Lower leg skin (tissue), 3 donors: Measurements from ENCODE around the gene PSMA4.

Experiments
- POLR2A ChIP-seq, 2 donors: fragments of 450-650 bp; IDR thresholded peaks; one replicate each; pipeline ENCODE4 v1.6.1; 2016 to 2017; ENCODE audit warnings: antibody characterized with exemption in 2 of 2, mild to moderate bottlenecking in 1 of 2, moderate library complexity in 1 of 2
- TF ChIP-seq, protein P1 (sequence below), 3 donors: fragments of 450-650 bp; IDR thresholded peaks; one replicate each; pipeline ENCODE4 v1.5.1; 2016; ENCODE audit warnings: antibody characterized with exemption in 3 of 3, mild to moderate bottlenecking in 3 of 3, moderate library complexity in 2 of 3

DNA sequence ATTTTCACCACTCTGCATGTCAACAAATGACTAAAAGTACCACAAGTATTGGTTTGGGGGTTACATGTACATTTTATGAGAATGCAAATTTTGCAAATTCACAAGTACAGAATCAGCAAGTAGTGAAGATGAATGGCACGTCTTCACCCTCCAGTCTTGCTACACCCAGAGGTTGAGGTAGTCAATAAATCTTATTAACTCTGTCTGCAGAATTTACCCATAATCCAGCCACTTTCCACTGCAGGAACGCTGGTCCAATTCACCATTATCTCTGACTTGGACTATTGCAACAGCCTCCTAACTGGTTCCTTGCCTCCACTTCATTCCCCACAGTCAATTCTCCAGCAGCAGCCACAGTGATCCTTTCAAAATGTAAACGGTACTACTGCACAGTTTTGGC is 10.6 kb downstream of the PSMA4 start:
- TF ChIP-seq, protein P1, sequence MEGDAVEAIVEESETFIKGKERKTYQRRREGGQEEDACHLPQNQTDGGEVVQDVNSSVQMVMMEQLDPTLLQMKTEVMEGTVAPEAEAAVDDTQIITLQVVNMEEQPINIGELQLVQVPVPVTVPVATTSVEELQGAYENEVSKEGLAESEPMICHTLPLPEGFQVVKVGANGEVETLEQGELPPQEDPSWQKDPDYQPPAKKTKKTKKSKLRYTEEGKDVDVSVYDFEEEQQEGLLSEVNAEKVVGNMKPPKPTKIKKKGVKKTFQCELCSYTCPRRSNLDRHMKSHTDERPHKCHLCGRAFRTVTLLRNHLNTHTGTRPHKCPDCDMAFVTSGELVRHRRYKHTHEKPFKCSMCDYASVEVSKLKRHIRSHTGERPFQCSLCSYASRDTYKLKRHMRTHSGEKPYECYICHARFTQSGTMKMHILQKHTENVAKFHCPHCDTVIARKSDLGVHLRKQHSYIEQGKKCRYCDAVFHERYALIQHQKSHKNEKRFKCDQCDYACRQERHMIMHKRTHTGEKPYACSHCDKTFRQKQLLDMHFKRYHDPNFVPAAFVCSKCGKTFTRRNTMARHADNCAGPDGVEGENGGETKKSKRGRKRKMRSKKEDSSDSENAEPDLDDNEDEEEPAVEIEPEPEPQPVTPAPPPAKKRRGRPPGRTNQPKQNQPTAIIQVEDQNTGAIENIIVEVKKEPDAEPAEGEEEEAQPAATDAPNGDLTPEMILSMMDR (IDR thresholded peaks at IDR 0.05) = no peak
- no peak for TF ChIP-seq POLR2A (IDR thresholded peaks at IDR 0.05)
